Smooth muscle cell (in vitro differentiated cells): ENCODE measurements around the gene MEX3D. TPM values are rescaled to one million over a fixed set of nuclear protein-coding genes. Genes with fewer than 3 reads are reported as not detected.

ENCODE experiments used
- DNase-seq: peaks from one replicate; lab custom pipeline; 2025; ENCODE audit not compliant: unreplicated experiment; lab: John Stamatoyannopoulos, UW
- H2AFZ ChIP-seq: fragments of 200-600 bp; sonication (generic); 2 replicates; pipeline ENCODE4 v1.6.0; 2016; ENCODE audit warnings: antibody characterized with exemption, low read depth, mild to moderate bottlenecking
- H3F3A ChIP-seq: fragments of 200-600 bp; sonication (generic); 2 replicates; pipeline ENCODE4 v1.6.0; 2017; ENCODE audit warnings: antibody characterized with exemption, low read depth
- H3K27ac ChIP-seq: fragments of 200-600 bp; sonication (generic); 2 replicates; pipeline ENCODE4 v1.5.1; 2016; ENCODE audit warnings: low read depth, mild to moderate bottlenecking
- H3K27me3 ChIP-seq: fragments of 200-600 bp; sonication (generic); 2 replicates; pipeline ENCODE4 v1.6.1; 2016; ENCODE audit warnings: low read depth, mild to moderate bottlenecking
- H3K36me3 ChIP-seq: fragments of 200-600 bp; sonication (generic); 2 replicates; pipeline ENCODE4 v1.5.1; 2016; ENCODE audit warnings: low read depth
- H3K4me1 ChIP-seq: fragments of 200-600 bp; sonication (generic); 2 replicates; pipeline ENCODE4 v1.5.1; 2016; ENCODE audit warnings: low read depth
- H3K4me2 ChIP-seq: fragments of 200-600 bp; sonication (generic); 2 replicates; pipeline ENCODE4 v1.6.0; 2016; ENCODE audit warnings: mild to moderate bottlenecking
- H3K4me3 ChIP-seq: fragments of 200-600 bp; sonication (generic); 2 replicates; pipeline ENCODE4 v1.5.1; 2016; ENCODE audit warnings: mild to moderate bottlenecking
- H3K79me2 ChIP-seq: fragments of 200-600 bp; sonication (generic); 2 replicates; pipeline ENCODE4 v1.6.0; 2016; ENCODE audit warnings: low read depth, mild to moderate bottlenecking
- H3K9ac ChIP-seq: fragments of 200-600 bp; sonication (generic); 2 replicates; pipeline ENCODE4 v1.6.0; 2016; ENCODE audit warnings: low read depth
- H3K9me3 ChIP-seq: fragments of 200-600 bp; sonication (generic); replicated peaks from 2 replicates; pipeline ENCODE4 v1.5.1; 2016; ENCODE audit warnings: low read depth
- H4K20me1 ChIP-seq: fragments of 200-600 bp; sonication (generic); 2 replicates; pipeline ENCODE4 v1.6.0; 2016; ENCODE audit warnings: low read depth
- CTCF ChIP-seq: fragments of 200-600 bp; sonication (generic); IDR thresholded peaks from 2 replicates; pipeline ENCODE4 v1.5.1; 2017; ENCODE audit warnings: borderline replicate concordance, mild to moderate bottlenecking, antibody characterized with exemption; ENCODE audit not compliant: insufficient read depth, poor library complexity, severe bottlenecking
- WGBS: methylation state at CpG from one replicate; pipeline ENCODE4 v1.1.7; 2016; ENCODE audit warnings: low lambda C conversion rate; 5-methylcytosine and 5-hydroxymethylcytosine counted together
- polyA plus RNA-seq: library from polyadenylated mRNA; unstranded; fragments of >200 nt; fragmentation: Nextera tagmentation; extraction: Ambion mirVana; gene quantifications from 2 replicates; pipeline ENCODE4 v1.2.1, GENCODE V29; 2016
- small RNA-seq: library from RNA; depleted of rRNA; stranded (forward); fragments of <200 nt; gene quantifications from one replicate; pipeline ENCODE3, GENCODE V24; 2014
- total RNA-seq: library from RNA; depleted of rRNA; stranded (reverse); fragments of >200 nt; gene quantifications from 2 replicates; pipeline ENCODE4 v1.2.3, GENCODE V29; 2014

MEX3D gene
- total and polyA plus RNA-seq, 2 experiments from 2014 or later, result 8.4 to 28.6 TPM

DNA sequence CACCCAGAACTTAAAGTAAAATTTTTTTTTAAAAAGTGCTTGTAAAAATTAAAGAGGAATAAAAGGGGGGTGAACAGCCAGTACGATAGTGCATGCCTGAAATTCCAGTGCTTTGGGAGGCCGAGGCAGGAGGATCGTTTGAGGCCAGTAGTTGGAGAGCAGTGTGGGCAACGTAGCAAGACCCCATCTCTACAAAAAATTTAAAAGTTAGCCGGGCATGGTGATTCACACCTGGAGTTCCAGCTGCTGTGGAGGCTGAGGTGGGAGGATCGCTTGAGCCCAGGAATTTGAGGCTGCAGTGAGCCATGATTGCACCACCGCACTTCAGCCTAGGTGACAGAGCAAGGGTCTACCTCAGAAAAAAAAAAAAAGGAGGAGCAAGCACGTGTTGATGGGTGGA lies 63.1 kb downstream of the MEX3D start:
- H3K4me3 ChIP-seq, result no peak overlapping the region
- peaks cover 7% of the 10 kb centered on the region for H3K27me3 ChIP-seq
- no peak overlapping the region for H3K4me2 ChIP-seq
- no peak overlapping the region for H2AFZ ChIP-seq
- H3K79me2 ChIP-seq, result no peaks in the 10 kb centered on the region
- no peaks in the 10 kb centered on the region for H3K9me3 ChIP-seq
- no peak overlapping the region for H3K27ac ChIP-seq
- DNase-seq, result no peak
- H4K20me1 ChIP-seq, result no peaks in the 10 kb centered on the region
- 86% methylated on average over 8 of the region's 8 CpGs for WGBS
- TF ChIP-seq CTCF, result no peak
- peaks cover 13% of the 10 kb centered on the region for H3K4me1 ChIP-seq
- H3K36me3 ChIP-seq, result no peaks in the 10 kb centered on the region
- peaks cover 14% of the 10 kb centered on the region for H3F3A ChIP-seq
- no peak overlapping the region for H3K9ac ChIP-seq

Small RNA genes lying within 50 kb of the gene (small RNA-seq; reads per million reads assigned to genes)
- not detected for gene AC005943.2
- gene RN7SL477P, result not detected
- gene RNU6-1223P, result 0.68 reads per million, percentile 23 among the genes with 10 or more reads in this experiment

Other genes starting within 250 kb of the MEX3D start
- 62.7 and 95.8 TPM in 2 replicates for gene NDUFS7, start 184.4 kb downstream of the MEX3D start, total RNA-seq
- 226 and 245 TPM in 2 replicates for gene NDUFS7, start 184.4 kb downstream of the MEX3D start, polyA plus RNA-seq
- 15.8 and 22.3 TPM in 2 replicates for gene GAMT, start 166.8 kb downstream of the MEX3D start, total RNA-seq
- 35.2 and 47.4 TPM in 2 replicates for gene GAMT, start 166.8 kb downstream of the MEX3D start, polyA plus RNA-seq
- gene DAZAP1, start 160.7 kb downstream of the MEX3D start, total RNA-seq, result 33.7 and 41.7 TPM in 2 replicates
- 35.5 and 37.0 TPM in 2 replicates for gene DAZAP1, start 160.7 kb downstream of the MEX3D start, polyA plus RNA-seq
- gene RPS15, start 129.9 kb downstream of the MEX3D start, total RNA-seq, result 2,033 and 2,744 TPM in 2 replicates
- gene RPS15, start 129.9 kb downstream of the MEX3D start, polyA plus RNA-seq, result 1,180 and 1,250 TPM in 2 replicates
- gene APC2, start 118.2 kb downstream of the MEX3D start, total RNA-seq, result 0.09 and 0.18 TPM in 2 replicates
- gene APC2, start 118.2 kb downstream of the MEX3D start, polyA plus RNA-seq, result 0.30 and 1.0 TPM in 2 replicates
- 10.0 and 15.2 TPM in 2 replicates for gene C19orf25, start 89.1 kb downstream of the MEX3D start, total RNA-seq
- gene C19orf25, start 89.1 kb downstream of the MEX3D start, polyA plus RNA-seq, result 27.9 and 42.2 TPM in 2 replicates
- gene PCSK4, start 78.0 kb downstream of the MEX3D start, total RNA-seq, result 1.4 and 1.7 TPM in 2 replicates
- gene PCSK4, start 78.0 kb downstream of the MEX3D start, polyA plus RNA-seq, result 8.7 and 14.4 TPM in 2 replicates
- 5.2 and 7.0 TPM in 2 replicates for gene REEP6, start 77.1 kb downstream of the MEX3D start, total RNA-seq
- 15.1 and 18.7 TPM in 2 replicates for gene REEP6, start 77.1 kb downstream of the MEX3D start, polyA plus RNA-seq
- gene ADAMTSL5, start 55.3 kb downstream of the MEX3D start, total RNA-seq, result 11.1 and 16.4 TPM in 2 replicates
- 24.3 and 37.6 TPM in 2 replicates for gene ADAMTSL5, start 55.3 kb downstream of the MEX3D start, polyA plus RNA-seq
- not detected in 2 replicates for gene PLK5, start 44.2 kb downstream of the MEX3D start, total RNA-seq
- gene PLK5, start 44.2 kb downstream of the MEX3D start, polyA plus RNA-seq, result 0.60 TPM in 1 of 2 replicates, not detected in the other
- 40.3 and 50.7 TPM in 2 replicates for gene MBD3, start 24.5 kb upstream of the MEX3D start, total RNA-seq
- gene MBD3, start 24.5 kb upstream of the MEX3D start, polyA plus RNA-seq, result 47.3 and 52.7 TPM in 2 replicates
- gene UQCR11, start 37.1 kb upstream of the MEX3D start, total RNA-seq, result 32.3 and 40.4 TPM in 2 replicates
- gene UQCR11, start 37.1 kb upstream of the MEX3D start, polyA plus RNA-seq, result 550 and 592 TPM in 2 replicates
- 76.3 and 89.0 TPM in 2 replicates for gene TCF3, start 84.3 kb upstream of the MEX3D start, total RNA-seq
- 145 and 150 TPM in 2 replicates for gene TCF3, start 84.3 kb upstream of the MEX3D start, polyA plus RNA-seq
- not detected in 2 replicates for gene ONECUT3, start 185.2 kb upstream of the MEX3D start, total RNA-seq
- not detected in 2 replicates for gene ONECUT3, start 185.2 kb upstream of the MEX3D start, polyA plus RNA-seq
- gene ATP8B3, start 244.0 kb upstream of the MEX3D start, total RNA-seq, result 2.0 and 2.8 TPM in 2 replicates
- gene ATP8B3, start 244.0 kb upstream of the MEX3D start, polyA plus RNA-seq, result 3.8 and 3.9 TPM in 2 replicates